HG03064 (cell line): ENCODE data around the gene FAM24B.
"Not testable (repeated sequence)": the region's sequence is repeated elsewhere in the genome, so short reads cannot be mapped to it uniquely, and the experiment has no call there.

Experiments
- ATAC-seq: cut with Tn5 transposase; IDR thresholded peaks from one replicate; pipeline ENCODE4 v1.9.1; 2021; ENCODE audit warnings: low read depth; ENCODE audit not compliant: unreplicated experiment

Gene FAM24B

DNA sequence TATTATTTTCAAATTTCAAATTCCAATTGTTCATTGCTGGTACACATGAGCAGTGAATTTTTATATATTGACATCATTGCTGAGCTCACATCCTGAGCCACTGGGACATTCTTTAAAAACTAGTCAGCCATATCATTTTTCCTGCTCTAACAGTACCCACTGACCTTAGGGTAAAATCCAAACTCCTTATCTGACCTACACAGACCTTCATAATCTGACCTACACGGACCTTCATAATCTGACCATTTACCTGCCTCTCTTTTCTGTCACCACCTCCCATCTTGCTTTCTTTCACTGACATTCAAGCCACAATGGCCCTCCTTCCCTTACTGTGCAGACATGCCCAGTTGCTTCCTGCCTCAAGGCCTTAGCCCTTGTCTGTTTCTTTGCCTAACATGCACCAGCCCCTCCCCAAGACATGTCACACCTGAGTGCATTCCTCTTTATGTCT is 17.6 kb downstream of the FAM24B start:
- no peak for ATAC-seq

DNA sequence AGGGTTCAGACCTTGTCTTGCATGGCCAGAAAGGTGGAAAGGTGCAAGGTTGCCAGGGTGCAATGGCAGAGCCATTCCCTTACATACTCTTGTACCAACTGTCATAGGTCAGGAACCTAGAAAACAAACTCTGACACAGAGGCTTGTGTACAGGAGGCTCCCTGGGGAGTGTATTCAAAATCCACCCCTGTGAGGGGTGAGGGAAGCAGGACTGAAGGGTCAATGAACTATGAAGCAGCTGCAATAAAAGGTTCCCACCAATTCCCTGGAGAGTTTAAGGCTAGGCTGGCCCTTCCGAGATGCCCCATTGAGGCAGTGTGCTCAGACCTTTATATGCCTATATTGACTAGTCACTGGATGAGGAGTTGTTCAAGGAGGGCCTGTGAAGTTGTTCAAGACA is 19.9 kb downstream of the FAM24B start:
- ATAC-seq, result no peak

DNA sequence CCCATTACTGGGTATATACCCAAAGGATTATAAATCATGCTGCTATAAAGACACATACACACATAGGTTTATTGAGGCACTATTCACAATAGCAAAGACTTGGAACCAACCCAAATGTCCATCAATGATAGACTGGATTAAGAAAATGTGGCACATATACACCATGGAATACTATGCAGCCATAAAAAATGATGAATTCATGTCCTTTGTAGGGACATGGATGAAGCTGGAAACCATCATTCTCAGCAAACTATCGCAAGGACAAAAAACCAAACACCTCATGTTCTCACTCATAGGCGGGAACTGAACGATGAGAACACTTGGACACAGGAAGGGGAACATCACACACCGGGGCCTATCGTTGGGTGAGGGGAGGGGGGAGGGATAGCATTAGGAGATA is 21.3 kb downstream of the FAM24B start:
- not testable (repeated sequence) for ATAC-seq

DNA sequence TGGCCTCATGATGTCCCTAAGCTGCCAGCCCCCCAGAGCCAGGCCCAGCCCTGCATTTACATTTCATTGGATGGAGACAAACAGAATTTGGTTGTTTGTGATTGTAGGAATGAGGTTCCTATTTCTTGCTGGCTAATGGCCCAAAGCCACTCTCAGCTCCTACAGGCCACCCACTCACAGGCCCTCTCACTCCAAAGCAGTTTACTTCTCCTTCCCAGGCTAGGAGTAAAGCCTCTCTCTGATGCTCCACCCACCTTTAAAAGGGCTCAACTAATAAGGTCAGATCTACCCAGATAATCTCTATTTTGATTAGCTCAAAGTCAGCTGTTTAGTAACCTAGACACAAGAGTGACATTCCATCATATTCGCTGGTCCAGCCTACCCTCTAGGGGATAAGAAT is 22.5 kb downstream of the FAM24B start:
- ATAC-seq, result no peak

DNA sequence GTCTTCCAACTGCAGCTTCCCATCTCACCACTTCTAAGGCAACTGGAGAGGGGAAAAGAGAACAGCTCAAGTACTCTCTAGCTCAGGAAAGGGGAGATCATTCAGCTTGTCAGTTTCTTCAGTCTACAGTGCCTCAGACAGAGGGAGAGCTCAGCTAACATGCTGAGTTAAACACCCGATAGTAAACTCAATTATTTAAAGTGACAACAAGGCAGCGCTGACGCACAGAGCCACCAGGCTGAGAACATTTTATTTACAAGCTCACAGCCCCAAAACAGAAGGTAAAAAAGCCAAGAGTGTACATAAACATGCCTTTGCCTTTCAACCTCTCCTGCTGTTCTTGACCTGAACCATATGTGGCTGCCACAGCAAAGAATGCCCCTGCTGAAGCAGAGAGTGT is 23.6 kb downstream of the FAM24B start:
- ATAC-seq, result no peak

DNA sequence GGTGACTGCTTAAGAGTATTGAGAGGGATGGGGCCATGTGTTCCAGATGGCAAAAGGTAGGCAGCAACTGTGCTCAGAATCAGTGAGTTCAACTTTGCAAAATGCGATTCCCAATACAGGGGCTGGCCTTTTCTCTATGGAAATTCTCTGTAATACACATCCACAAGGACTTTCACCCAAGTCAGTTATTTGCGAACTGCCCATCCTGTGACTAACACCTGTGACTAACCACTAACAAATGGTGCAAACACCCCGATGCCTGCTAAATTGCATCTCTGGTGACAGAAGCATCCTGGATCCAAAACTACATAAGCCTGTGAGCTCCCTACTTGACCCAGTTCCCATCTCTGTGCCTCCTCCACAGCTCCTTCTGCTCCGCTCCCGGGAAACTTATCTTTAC is 24.7 kb downstream of the FAM24B start:
- no peak for ATAC-seq

DNA sequence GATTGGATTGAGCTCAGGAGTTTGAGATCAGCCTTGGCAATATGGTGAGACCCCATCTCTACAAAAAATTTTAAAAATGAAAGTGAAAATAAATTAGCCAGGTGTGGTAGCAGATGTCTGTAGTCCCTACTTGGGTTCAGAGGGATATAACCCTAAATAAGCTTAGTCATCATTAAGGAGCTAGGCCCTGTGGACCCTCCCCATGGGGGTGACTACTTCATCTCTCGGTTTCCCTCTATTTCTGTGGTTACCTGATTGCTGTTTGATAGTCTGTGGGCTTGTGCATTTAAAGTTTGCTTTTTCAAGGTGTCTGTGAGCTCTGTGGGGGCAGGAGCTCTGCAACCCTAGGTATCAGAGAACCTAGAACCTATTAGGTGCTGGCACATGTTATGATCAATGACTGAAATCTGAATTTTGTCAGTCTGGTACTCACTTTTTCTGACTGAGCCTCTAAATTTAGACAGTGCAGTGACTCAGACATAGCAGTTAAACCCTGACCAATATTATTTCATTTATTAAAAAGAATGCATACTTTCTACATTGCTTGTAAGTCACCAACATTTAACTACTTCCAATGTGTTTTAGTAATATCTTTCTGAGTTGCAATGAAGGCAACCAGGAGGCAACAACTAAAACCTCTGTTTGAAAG is 25.6 kb downstream of the FAM24B start:
- ATAC-seq, result no peak

DNA sequence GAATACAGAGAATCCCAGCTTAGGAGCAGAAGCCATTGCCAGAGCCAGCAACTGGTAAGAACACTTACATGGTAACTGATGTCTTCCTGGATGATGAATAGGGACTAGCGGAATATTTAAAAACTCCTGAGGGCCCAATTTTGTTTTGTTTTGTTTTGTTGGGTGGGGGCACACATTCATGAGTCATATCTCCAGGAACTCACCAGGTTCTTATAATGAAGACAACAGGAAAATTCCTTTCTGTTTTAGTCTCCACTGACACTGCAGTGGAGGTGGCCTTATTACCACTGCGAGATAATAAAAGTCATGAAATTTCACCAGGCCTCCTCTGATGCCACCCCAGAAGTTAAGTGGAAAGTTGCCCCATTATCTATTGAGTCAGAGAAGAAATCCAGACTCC is 27.1 kb downstream of the FAM24B start:
- ATAC-seq, result no peak

DNA sequence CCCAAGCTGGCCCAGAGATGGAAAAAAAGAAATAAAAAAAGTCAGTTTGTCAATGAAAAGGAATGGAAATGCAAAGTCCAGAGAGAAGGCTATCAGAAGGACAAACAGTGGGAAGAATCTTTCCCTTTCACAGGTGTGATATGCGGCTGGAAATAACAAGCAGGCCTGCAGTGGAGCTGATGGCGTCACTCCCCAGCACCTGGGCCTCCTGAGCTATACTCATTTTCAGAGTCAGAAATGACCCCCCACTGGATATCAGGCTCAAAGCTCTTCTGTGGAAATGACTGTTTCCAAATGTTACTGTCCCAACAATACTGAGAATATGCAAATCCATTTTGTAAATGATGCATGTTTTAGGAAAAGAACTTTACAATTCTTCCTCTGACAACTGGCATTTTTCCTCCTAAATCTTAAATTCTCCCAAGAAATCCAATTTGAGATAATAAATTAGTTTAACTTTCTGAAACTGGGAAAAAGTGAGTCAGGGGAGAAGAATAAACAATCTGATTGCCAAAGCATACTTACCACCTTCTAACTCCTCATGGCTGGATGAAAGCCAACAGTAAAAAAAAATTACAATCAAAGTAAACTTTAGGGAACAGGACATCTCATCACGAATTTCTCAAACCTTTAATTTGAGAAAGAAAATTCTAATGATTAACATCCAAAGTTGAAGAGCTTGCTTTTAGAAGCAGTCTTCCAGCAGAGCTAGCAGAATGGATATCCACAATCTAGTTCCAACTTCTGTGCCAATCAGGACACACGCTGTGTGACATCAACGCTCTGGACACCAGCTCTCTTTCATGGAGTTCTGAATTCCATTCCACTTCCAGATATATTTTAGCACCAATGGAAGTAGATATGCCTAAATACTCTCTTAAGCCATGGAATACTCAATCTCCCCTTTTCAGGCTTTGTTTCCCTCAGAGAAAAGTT is 28.4 kb downstream of the FAM24B start:
- no peak for ATAC-seq

DNA sequence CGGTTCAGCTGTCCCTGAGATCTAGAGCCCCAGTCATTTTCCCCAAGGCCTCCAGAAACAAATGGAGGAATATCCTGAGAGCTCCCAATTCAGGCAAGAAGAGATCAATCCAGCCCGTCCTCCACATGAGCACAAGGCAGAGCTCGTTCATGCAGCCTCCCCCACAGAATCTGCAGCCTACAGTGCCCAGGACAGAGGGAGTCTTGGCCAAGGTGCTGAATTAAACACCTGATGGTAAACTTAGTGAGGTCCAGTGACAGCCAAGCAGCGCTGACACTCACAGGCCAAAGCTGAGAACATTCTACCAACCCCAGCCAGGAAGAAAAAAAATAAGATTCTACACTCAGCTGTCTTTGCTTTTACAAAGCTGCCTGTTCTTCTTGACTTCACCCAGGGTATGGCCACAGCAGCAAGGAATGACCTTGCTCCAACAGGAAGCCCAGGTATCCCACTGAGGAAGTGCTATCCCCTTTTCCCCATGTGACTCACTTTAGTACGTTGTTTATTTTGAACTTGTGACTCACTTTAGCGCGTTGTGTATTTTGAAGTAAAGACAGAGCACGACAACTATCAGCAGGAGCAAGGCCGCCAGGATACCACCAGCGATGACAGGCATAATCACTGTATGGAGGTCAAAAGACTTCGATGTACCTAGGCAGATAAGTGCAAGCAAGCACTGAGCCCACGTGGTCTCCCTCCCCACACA is 29.3 kb downstream of the FAM24B start:
- no peak for ATAC-seq

DNA sequence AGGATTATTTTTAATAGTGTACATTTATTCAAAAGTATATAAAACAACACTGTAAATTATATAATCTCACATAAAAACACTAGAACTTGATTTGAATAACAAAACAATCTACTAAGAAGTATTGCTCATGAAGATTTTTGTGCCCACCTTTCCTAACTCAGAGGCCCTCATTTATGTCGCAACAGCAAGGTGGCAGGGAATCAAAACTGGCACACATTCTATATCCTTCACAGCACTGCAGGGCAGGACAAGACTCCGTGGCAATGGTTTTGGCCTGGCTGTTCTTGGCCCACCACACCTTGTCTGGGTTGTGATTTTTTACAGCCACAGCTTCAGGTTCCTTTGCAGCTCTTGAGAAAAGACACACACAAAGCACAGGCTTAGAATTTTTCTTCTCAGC is 30.3 kb downstream of the FAM24B start:
- no peak for ATAC-seq

DNA sequence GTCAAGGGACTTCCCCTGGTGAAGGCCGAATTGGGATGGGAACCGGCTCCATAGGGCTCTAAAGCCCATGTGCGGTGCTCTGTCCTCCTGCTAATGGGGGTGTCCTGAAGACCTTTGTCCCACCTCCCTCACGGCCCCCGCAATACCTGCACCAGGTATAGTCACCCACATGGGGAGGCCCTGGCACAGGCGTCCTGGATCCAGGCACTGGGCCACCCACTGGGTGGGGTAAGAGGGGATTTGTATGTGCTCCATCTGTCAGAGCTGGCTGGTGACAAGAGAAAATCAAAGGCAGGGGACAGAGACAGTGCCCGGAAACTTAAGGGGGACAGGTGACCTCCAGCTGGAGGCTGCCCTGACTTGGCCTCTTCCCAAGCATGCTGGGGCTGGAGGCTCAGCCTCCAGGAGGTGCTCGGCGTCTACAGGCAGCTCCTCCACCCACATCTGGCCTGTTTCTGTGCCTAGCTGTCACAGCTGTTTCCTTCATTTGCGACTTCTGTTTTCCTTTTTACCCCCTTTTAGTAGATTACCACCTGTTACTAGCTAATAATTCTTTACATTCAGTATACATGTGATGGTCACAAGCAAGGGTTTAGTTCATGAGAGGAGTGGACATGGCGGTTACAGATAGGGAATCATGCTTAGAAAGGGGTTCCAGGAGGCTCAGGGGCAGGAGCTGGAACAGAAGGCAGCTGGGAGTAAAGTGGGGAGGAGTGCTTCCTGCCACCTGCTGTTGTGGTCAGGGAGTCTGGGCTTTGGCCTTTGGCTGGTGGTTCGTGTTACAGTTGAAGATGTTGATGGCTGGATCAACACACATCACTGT is 31.4 kb downstream of the FAM24B start:
- ATAC-seq, result no peak

DNA sequence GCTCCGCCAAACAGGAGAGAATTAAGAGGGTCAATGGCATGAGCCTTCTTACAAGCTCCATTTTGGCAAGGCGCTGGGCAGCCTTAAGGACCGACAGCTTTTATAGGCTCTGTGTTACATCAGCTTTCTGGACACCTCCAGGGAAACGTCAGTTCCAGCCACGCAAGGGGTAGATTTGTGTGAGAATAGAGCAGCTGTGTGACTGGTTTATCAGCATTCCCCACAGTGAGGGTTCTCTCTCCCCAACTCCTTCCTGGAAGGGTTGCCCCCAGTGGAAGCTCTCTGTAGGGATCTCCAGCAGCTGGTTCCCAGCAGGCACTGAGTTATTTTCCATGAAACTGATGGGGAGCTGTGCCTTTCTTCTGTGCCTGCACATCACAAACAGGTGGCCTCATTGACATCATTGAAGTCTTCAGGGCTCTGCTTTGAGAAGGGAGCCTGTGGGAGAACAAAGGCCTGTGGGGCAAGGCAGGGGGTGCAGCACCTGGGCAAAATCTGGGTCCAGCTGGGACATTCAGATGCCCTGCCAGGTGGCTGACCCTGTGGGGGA is 33.5 kb downstream of the FAM24B start, which contains the start of gene CUZD1:
TSS of gene CUZD1 (minus strand) at position 75 of the 550 bp plus-strand sequence. CDS start at position 61, 14 bp downstream.
- no peak for ATAC-seq

DNA sequence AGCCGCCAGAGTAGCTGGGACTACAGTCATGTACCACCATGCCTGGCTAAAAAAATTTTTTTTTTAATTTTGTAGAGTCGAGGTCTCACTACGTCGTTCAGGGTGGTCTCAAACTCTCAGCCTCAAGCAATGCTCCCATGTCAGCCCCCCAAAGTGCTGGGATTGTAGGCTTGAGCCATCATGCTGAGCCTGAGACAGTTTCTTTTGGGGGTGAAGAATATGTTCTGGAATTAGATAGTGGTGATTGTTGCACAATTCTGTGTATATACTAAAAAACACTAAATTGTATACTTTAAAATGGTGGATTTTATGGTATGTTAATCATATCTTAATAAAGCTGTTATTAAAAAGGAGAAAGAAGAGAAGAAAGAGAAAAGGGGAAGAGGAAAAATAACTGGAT is 35.2 kb downstream of the FAM24B start:
- no peak for ATAC-seq

DNA sequence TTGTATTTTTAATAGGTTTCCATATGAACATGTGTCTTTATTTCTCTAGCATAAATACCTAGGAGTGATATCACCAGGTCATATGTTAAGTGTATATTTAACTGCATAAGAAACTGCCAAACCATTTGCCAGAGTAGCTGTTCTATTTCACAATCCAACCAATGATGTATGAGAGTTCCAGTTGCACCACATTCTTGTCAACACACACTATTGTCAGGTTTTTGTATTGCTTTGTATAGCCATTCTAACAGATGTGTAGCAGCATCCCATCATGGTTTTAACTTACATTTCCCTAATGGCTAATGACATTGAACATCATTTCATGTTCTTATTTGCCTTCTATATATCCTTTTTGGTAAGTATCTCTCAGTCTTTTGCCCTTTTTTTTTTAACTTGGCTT is 37.8 kb downstream of the FAM24B start:
- no peak for ATAC-seq

DNA sequence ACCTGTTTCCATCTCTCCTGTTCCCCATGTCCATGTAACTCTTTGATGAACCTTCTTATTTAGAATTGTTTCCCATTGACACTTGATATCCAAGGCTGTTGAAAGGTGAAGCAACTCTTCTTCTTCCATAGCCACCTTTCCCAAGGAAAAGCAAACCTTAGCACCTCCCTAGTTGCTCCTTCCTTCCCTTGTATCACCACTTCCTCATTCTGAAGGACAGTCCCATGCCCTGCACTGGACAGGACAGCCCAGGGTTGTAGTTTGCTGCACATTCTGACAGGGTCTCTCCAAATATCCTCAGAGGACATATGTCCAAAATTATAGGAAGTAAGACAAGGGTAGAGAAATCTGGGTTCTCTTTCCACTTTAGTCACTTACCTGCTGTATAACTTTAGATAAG is 39.9 kb downstream of the FAM24B start:
- ATAC-seq, result no peak

DNA sequence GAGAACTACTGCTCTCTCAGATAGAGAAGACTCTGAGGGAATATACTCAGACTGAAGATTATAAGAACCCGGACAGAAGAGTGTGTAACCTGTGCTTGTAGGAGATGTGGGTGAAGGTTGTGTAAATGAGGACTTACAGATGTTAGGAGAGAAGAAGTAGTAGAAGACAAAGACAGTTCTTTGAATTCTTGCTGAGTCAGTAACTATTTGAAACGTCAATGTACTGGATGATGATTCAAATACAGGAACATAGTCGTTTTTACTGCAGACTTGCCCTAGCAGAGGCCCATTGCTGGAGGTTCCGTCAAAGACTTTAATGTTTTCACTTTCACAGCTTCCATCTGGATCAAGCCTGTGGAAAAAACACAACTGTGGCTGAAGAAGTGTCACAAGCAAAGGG is 40.5 kb downstream of the FAM24B start:
- ATAC-seq, result no peak

DNA sequence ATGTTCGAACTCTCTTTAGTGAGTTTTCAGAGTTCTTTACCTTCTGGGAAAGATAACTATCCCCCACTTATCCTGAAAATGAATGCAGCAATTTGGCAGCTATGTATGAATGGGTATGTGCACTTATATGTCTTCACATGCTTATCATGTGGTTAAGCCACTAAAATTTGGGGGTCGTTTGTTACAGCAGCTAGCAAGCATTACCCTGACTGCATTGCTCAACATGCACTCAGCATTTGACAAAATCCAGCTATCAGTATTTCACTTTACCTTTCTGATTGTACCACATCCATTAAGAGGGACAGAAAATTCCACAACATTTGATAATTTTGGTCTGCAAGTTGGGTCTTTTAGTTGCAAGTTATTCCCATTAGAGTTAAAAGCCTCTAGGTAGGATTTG is 43.5 kb downstream of the FAM24B start:
- ATAC-seq, result no peak

DNA sequence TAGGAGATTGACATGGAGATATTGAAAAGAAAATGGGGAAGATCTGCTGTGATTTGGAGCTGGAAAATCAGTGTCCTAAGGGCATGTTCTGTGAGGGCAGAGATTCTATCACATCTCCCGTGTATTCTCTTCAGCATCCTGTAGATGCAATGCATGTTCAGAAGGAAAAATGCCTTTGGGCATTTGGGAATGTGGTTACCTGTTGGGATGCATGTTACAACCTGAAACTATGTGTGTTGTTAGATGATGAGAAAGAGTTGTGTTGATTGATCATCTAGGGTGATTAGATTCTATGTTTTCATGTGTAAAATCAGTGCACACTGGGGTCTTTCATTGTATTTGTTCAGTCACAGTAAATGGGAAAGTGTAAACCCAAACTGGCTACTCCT is 48.4 kb downstream of the FAM24B start:
- no peak for ATAC-seq
